Measurements from ENCODE around the gene FAS.
"Not testable (repeated sequence)": the region's sequence is repeated elsewhere in the genome, so short reads cannot be mapped to it uniquely, and the experiment has no call there.

Gene FAS

GRCh38 chr10:88995156-88995876, 4.7 kb downstream of the FAS start:
- no peak for FAIRE-seq

GRCh38 chr10:88996927-88997326, 6.3 kb downstream of the FAS start:
- FAIRE-seq: no peak

GRCh38 chr10:88999625-89000024, 9.0 kb downstream of the FAS start:
- no peak for FAIRE-seq

GRCh38 chr10:89001024-89001728, 10.6 kb downstream of the FAS start:
- FAIRE-seq: no peak

GRCh38 chr10:89001729-89002072, 11.1 kb downstream of the FAS start:
- FAIRE-seq: no peak

- no peak for FAIRE-seq
These were observed 11.8 kb downstream of the FAS start for GRCh38 chr10:89002226-89002978.

- no peak for FAIRE-seq
These were observed 12.7 kb downstream of the FAS start for GRCh38 chr10:89003344-89003743.

- FAIRE-seq: no peak
These were observed 16.7 kb downstream of the FAS start for GRCh38 chr10:89007129-89007893.

- FAIRE-seq: not testable (repeated sequence)
These were observed 28.2 kb downstream of the FAS start for GRCh38 chr10:89018700-89019346.

- FAIRE-seq: no peak
These were observed 29.1 kb downstream of the FAS start for GRCh38 chr10:89019569-89020327.

GRCh38 chr10:89021526-89021925, 30.9 kb downstream of the FAS start:
- FAIRE-seq: not testable (repeated sequence)

GRCh38 chr10:89022734-89023133, 32.1 kb downstream of the FAS start:
- FAIRE-seq: no peak

- FAIRE-seq: no peak
These were observed 34.9 kb downstream of the FAS start for GRCh38 chr10:89025453-89025852.

- FAIRE-seq: no peak
These were observed 38.6 kb downstream of the FAS start for GRCh38 chr10:89029181-89029580.

- no peak for FAIRE-seq
These were observed 39.3 kb downstream of the FAS start for GRCh38 chr10:89029785-89030437.

- no peak for FAIRE-seq
These were observed 40.2 kb downstream of the FAS start for GRCh38 chr10:89030791-89031190.

GRCh38 chr10:89032141-89032891, 41.7 kb downstream of the FAS start:
- no peak for FAIRE-seq

GRCh38 chr10:89035461-89035860, 44.9 kb downstream of the FAS start:
- no peak for FAIRE-seq

- FAIRE-seq: no peak
These were observed 46.5 kb downstream of the FAS start for GRCh38 chr10:89037096-89037495.

GRCh38 chr10:89042562-89042961, 52.0 kb downstream of the FAS start:
- no peak for FAIRE-seq

Data from colon (tissue), 2 donors.